Body of pancreas (tissue), 4 donors: Measurements from ENCODE around the gene NTF3.

Source experiments
- CTCF ChIP-seq, 7 experiments: fragments of 450-650 bp in 4 of 7; fragments of 200-600 bp in 3 of 7; sonication (generic) in 3 of 7; IDR thresholded peaks; one replicate each; pipeline ENCODE4 v1.5.1; 2016 to 2019; ENCODE audit warnings: antibody characterized with exemption in 7 of 7
- POLR2A ChIP-seq, 3 donors: fragments of 450-650 bp; IDR thresholded peaks; one replicate each; pipeline ENCODE4 v1.6.1; 2016; ENCODE audit warnings: antibody characterized with exemption in 3 of 3, mild to moderate bottlenecking in 2 of 3

- TF ChIP-seq CTCF (IDR thresholded peaks at IDR 0.05) (no peak), POLR2A (IDR thresholded peaks at IDR 0.05) (no peak)
Observed at GRCh38 chr12:5452569-5452968, 20.7 kb downstream of the NTF3 start.
